ENCODE results near the gene TNXB.
"Not testable (repeated sequence)": the region's sequence is repeated elsewhere in the genome, so short reads cannot be mapped to it uniquely, and the experiment has no call there.

DNA sequence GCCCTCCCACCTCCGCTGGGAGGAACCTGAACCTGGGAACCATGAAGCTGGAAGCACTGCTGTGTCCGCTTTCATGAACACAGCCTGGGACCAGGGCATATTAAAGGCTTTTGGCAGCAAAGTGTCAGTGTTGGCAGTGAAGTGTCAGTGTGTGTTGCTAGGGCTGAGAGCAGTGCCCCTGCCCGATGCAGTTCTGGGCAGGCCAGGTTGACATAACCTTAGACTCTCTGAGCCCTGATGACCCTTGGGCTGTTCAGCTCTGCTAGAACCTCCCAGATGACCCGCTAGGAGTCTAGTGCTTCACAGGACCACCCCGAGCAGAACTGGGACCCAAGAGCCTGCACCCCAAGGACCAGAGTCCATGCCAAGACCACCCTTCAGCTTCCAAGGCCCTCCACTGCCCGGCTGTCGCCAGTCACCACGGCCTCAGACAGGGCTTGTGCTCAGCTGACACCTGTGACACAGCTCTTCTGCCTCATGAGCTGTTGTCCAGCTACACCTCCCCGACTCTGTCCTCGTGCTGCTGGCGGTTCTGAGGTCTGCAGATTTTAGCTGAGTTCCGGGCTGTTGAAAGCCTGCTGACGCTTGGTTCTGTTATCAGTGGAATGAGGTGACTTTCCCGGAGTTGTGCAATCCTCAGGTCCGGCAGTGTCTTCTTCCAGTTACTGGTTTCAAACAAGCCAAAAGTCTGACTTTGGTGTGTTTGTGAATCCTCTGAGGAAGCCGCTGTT is 73.7 kb downstream of the TNXB start:
- TF ChIP-seq, protein P1, sequence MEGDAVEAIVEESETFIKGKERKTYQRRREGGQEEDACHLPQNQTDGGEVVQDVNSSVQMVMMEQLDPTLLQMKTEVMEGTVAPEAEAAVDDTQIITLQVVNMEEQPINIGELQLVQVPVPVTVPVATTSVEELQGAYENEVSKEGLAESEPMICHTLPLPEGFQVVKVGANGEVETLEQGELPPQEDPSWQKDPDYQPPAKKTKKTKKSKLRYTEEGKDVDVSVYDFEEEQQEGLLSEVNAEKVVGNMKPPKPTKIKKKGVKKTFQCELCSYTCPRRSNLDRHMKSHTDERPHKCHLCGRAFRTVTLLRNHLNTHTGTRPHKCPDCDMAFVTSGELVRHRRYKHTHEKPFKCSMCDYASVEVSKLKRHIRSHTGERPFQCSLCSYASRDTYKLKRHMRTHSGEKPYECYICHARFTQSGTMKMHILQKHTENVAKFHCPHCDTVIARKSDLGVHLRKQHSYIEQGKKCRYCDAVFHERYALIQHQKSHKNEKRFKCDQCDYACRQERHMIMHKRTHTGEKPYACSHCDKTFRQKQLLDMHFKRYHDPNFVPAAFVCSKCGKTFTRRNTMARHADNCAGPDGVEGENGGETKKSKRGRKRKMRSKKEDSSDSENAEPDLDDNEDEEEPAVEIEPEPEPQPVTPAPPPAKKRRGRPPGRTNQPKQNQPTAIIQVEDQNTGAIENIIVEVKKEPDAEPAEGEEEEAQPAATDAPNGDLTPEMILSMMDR (conservative IDR thresholded peaks at IDR 0.05; ENCODE audit: low read depth, low read length): not testable (repeated sequence)
- not testable (repeated sequence) for TF ChIP-seq CEBPB (IDR thresholded peaks at IDR 0.05; ENCODE audit: low read depth, low read length); RAD21 (IDR thresholded peaks at IDR 0.05; ENCODE audit: low read length); SMC3 (IDR thresholded peaks at IDR 0.05; ENCODE audit: low read depth, low read length); BHLHE40 (IDR thresholded peaks at IDR 0.05; ENCODE audit: low read depth, low read length); MAFK (IDR thresholded peaks at IDR 0.05; ENCODE audit: low read depth, low read length); POLR2A (IDR thresholded peaks at IDR 0.05; ENCODE audit: low read depth, low read length); FOS (IDR thresholded peaks at IDR 0.05; ENCODE audit: low read depth, low read length)
- TF ChIP-seq, protein P2, sequence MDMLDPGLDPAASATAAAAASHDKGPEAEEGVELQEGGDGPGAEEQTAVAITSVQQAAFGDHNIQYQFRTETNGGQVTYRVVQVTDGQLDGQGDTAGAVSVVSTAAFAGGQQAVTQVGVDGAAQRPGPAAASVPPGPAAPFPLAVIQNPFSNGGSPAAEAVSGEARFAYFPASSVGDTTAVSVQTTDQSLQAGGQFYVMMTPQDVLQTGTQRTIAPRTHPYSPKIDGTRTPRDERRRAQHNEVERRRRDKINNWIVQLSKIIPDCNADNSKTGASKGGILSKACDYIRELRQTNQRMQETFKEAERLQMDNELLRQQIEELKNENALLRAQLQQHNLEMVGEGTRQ (IDR thresholded peaks at IDR 0.05; ENCODE audit: low read depth, low read length): not testable (repeated sequence)
